ENCODE results near the gene UNC50. TPM values are rescaled to one million over a fixed set of nuclear protein-coding genes. Genes with fewer than 3 reads are reported as not detected.
A peak's percentile ranks its signal among the peaks of the same experiment; 100 is the strongest.

The UNC50 gene
- total and polyA plus RNA-seq, 5 donors from 2014 or later, result 17.8 to 58.6 (median 46.7) TPM

GRCh38 chr2:98563394-98563793 is 45.0 kb upstream of the UNC50 start:
- ATAC-seq (ENCODE audit: low read depth in 2 of 2) (no peak), DNase-seq (no peak)
- H3K36me3 ChIP-seq (ENCODE audit: control insufficient read depth, insufficient read depth, low read length), result peaks cover 99% of the 10 kb centered on the region
- H3K9me3 ChIP-seq (ENCODE audit: control insufficient read depth in 2 of 2, low read length in 2 of 2), result no peaks in the 10 kb centered on the region
- Mint-ChIP-seq H3K4me1 (peaks cover 5 to 11% (median 8%) of the 10 kb centered on the region in 4 donors), H3K27me3 (no peaks in the 10 kb centered on the region), H3K4me3 (no peak overlapping the region), H3K36me3 (peaks cover 45% of the 10 kb centered on the region), H3K27ac (peak overlapping the region in 1 of 3 donors; percentile 85), H3K9me3 (peaks cover 0 to 2% (median 0%) of the 10 kb centered on the region in 7 donors)
- H3K4me1 ChIP-seq (ENCODE audit: control insufficient read depth, insufficient read depth, low read length, poor library complexity, severe bottlenecking), result no peaks in the 10 kb centered on the region
- no peak overlapping the region for H3K4me3 ChIP-seq (ENCODE audit: low read depth, low read length)
- no peak overlapping the region for H3K27ac ChIP-seq (ENCODE audit: insufficient read depth, low read length, poor library complexity, severe bottlenecking)
- H3K27me3 ChIP-seq (ENCODE audit: control insufficient read depth, insufficient read depth, low read length), result no peaks in the 10 kb centered on the region

GRCh38 chr2:98564541-98565132 is 43.8 kb upstream of the UNC50 start:
- H3K36me3 Mint-ChIP-seq, result peaks cover 42% of the 10 kb centered on the region
- DNase-seq, result no peak
- H3K4me3 ChIP-seq (ENCODE audit: low read depth, low read length), result no peak overlapping the region
- H3K9me3 ChIP-seq (ENCODE audit: control insufficient read depth in 2 of 2, low read length in 2 of 2), result no peaks in the 10 kb centered on the region
- peaks cover 0 to 7% (median 3%) of the 10 kb centered on the region in 4 donors for H3K4me1 Mint-ChIP-seq
- H3K27me3 ChIP-seq (ENCODE audit: control insufficient read depth, insufficient read depth, low read length), result no peaks in the 10 kb centered on the region
- no peaks in the 10 kb centered on the region for H3K4me1 ChIP-seq (ENCODE audit: control insufficient read depth, insufficient read depth, low read length, poor library complexity, severe bottlenecking)
- H3K27ac Mint-ChIP-seq, result no peak overlapping the region
- no peak overlapping the region for H3K27ac ChIP-seq (ENCODE audit: insufficient read depth, low read length, poor library complexity, severe bottlenecking)
- H3K4me3 Mint-ChIP-seq, result no peak overlapping the region
- H3K9me3 Mint-ChIP-seq, result peaks cover 0 to 2% (median 0%) of the 10 kb centered on the region in 7 donors
- ATAC-seq (ENCODE audit: low read depth in 2 of 2), result peak in 1 of 2 donors; percentile 7
- H3K36me3 ChIP-seq (ENCODE audit: control insufficient read depth, insufficient read depth, low read length), result peaks cover 99% of the 10 kb centered on the region
- no peaks in the 10 kb centered on the region for H3K27me3 Mint-ChIP-seq

DNA sequence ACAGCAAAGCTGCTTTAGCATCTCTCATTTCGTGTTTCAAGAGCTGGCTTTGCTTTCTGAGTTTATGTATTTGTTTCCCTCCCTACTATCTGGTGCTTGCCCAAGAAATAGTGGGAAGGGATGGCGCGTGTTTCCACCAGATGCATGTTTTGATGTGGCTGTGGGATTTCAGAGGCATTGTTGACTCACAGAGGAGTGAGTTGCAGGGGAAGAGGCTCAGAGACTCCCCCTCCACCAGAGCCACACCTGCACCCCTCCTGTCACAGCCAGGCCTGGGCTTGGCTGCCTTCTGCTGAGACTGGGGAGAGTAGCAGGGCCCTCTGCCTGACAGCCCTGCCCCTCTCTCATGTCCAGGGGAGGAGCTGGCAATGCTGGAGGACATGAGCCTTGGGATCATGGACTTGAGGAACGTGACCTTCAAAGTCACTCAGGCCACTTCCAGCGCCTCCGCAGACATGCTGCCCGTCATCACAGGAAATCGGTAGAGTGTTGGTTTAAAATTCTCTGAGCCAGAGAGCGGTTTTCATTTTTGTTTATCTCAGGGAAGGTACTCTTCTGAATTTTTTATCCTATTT is 43.0 kb upstream of the UNC50 start:
- Histone ChIP-seq H3K4me1 (ENCODE audit: control insufficient read depth, insufficient read depth, low read length, poor library complexity, severe bottlenecking) (no peaks in the 10 kb centered on the region), H3K4me3 (ENCODE audit: low read depth, low read length) (no peak overlapping the region), H3K36me3 (ENCODE audit: control insufficient read depth, insufficient read depth, low read length) (peaks cover 99% of the 10 kb centered on the region), H3K9me3 (ENCODE audit: control insufficient read depth in 2 of 2, low read length in 2 of 2) (no peaks in the 10 kb centered on the region), H3K27me3 (ENCODE audit: control insufficient read depth, insufficient read depth, low read length) (no peaks in the 10 kb centered on the region), H3K27ac (ENCODE audit: insufficient read depth, low read length, poor library complexity, severe bottlenecking) (no peak overlapping the region)
- Mint-ChIP-seq H3K36me3 (peaks cover 47% of the 10 kb centered on the region), H3K9me3 (peaks cover 0 to 2% (median 0%) of the 10 kb centered on the region in 7 donors), H3K4me3 (no peak overlapping the region), H3K27me3 (no peaks in the 10 kb centered on the region), H3K4me1 (peaks cover 0 to 9% (median 0%) of the 10 kb centered on the region in 4 donors), H3K27ac (no peak overlapping the region)
- DNase-seq (no peak), ATAC-seq (ENCODE audit: low read depth in 2 of 2) (no peak)

- H3K4me1 ChIP-seq (ENCODE audit: control insufficient read depth, insufficient read depth, low read length, poor library complexity, severe bottlenecking), result no peaks in the 10 kb centered on the region
- H3K36me3 ChIP-seq (ENCODE audit: control insufficient read depth, insufficient read depth, low read length), result peaks cover 99% of the 10 kb centered on the region
- H3K4me1 Mint-ChIP-seq, result peaks cover 0 to 9% (median 0%) of the 10 kb centered on the region in 4 donors
- H3K27me3 Mint-ChIP-seq, result no peaks in the 10 kb centered on the region
- H3K36me3 Mint-ChIP-seq, result peaks cover 42% of the 10 kb centered on the region
- H3K27me3 ChIP-seq (ENCODE audit: control insufficient read depth, insufficient read depth, low read length), result no peaks in the 10 kb centered on the region
- H3K4me3 ChIP-seq (ENCODE audit: low read depth, low read length), result no peak overlapping the region
- H3K9me3 Mint-ChIP-seq, result peaks cover 0 to 2% (median 0%) of the 10 kb centered on the region in 7 donors
- H3K27ac ChIP-seq (ENCODE audit: insufficient read depth, low read length, poor library complexity, severe bottlenecking), result no peak overlapping the region
- no peaks in the 10 kb centered on the region for H3K9me3 ChIP-seq (ENCODE audit: control insufficient read depth in 2 of 2, low read length in 2 of 2)
- H3K27ac Mint-ChIP-seq, result no peak overlapping the region
- no peak overlapping the region for H3K4me3 Mint-ChIP-seq
- no peak for ATAC-seq (ENCODE audit: low read depth in 2 of 2)
- no peak for DNase-seq
These were observed 42.4 kb upstream of the UNC50 start for GRCh38 chr2:98565941-98566340.

- Histone ChIP-seq H3K4me3 (ENCODE audit: low read depth, low read length) (no peak overlapping the region), H3K27me3 (ENCODE audit: control insufficient read depth, insufficient read depth, low read length) (no peaks in the 10 kb centered on the region), H3K36me3 (ENCODE audit: control insufficient read depth, insufficient read depth, low read length) (peaks cover 100% of the 10 kb centered on the region), H3K27ac (ENCODE audit: insufficient read depth, low read length, poor library complexity, severe bottlenecking) (no peak overlapping the region), H3K9me3 (ENCODE audit: control insufficient read depth in 2 of 2, low read length in 2 of 2) (no peaks in the 10 kb centered on the region), H3K4me1 (ENCODE audit: control insufficient read depth, insufficient read depth, low read length, poor library complexity, severe bottlenecking) (no peaks in the 10 kb centered on the region)
- no peak for ATAC-seq (ENCODE audit: low read depth in 2 of 2)
- Mint-ChIP-seq H3K27ac (no peak overlapping the region), H3K36me3 (peaks cover 30% of the 10 kb centered on the region), H3K9me3 (peaks cover 0 to 2% (median 0%) of the 10 kb centered on the region in 7 donors), H3K4me3 (no peak overlapping the region), H3K27me3 (no peaks in the 10 kb centered on the region), H3K4me1 (peaks cover 0 to 7% (median 0%) of the 10 kb centered on the region in 4 donors)
- no peak for DNase-seq
These were observed 40.0 kb upstream of the UNC50 start for GRCh38 chr2:98568161-98568956.

GRCh38 chr2:98569197-98569793 is 39.1 kb upstream of the UNC50 start:
- peaks cover 0 to 7% (median 0%) of the 10 kb centered on the region in 4 donors for H3K4me1 Mint-ChIP-seq
- H3K27ac Mint-ChIP-seq, result peak overlapping the region; percentile 39 to 92 (median 87)
- Histone ChIP-seq H3K4me3 (ENCODE audit: low read depth, low read length) (no peak overlapping the region), H3K27me3 (ENCODE audit: control insufficient read depth, insufficient read depth, low read length) (no peaks in the 10 kb centered on the region), H3K27ac (ENCODE audit: insufficient read depth, low read length, poor library complexity, severe bottlenecking) (no peak overlapping the region), H3K9me3 (ENCODE audit: control insufficient read depth in 2 of 2, low read length in 2 of 2) (no peaks in the 10 kb centered on the region), H3K36me3 (ENCODE audit: control insufficient read depth, insufficient read depth, low read length) (peaks cover 100% of the 10 kb centered on the region), H3K4me1 (ENCODE audit: control insufficient read depth, insufficient read depth, low read length, poor library complexity, severe bottlenecking) (no peaks in the 10 kb centered on the region)
- peaks cover 36% of the 10 kb centered on the region for H3K36me3 Mint-ChIP-seq
- ATAC-seq (ENCODE audit: low read depth in 2 of 2) (peak; percentile 60 to 61), DNase-seq (peak; percentile 31 to 54 (median 44))
- H3K27me3 Mint-ChIP-seq, result no peaks in the 10 kb centered on the region
- peak overlapping the region in 1 of 4 donors; percentile 76 for H3K4me3 Mint-ChIP-seq
- peaks cover 0 to 2% (median 0%) of the 10 kb centered on the region in 7 donors for H3K9me3 Mint-ChIP-seq

GRCh38 chr2:98569915-98570314 is 38.5 kb upstream of the UNC50 start:
- Mint-ChIP-seq H3K4me3 (peak overlapping the region in 1 of 4 donors; percentile 76), H3K9me3 (peaks cover 0 to 2% (median 0%) of the 10 kb centered on the region in 7 donors), H3K27me3 (no peaks in the 10 kb centered on the region), H3K4me1 (peaks cover 0 to 7% (median 0%) of the 10 kb centered on the region in 4 donors), H3K27ac (peak overlapping the region; percentile 87 to 93 (median 92)), H3K36me3 (peaks cover 36% of the 10 kb centered on the region)
- no peaks in the 10 kb centered on the region for H3K9me3 ChIP-seq (ENCODE audit: control insufficient read depth in 2 of 2, low read length in 2 of 2)
- DNase-seq (no peak), ATAC-seq (ENCODE audit: low read depth in 2 of 2) (no peak)
- no peak overlapping the region for H3K27ac ChIP-seq (ENCODE audit: insufficient read depth, low read length, poor library complexity, severe bottlenecking)
- no peaks in the 10 kb centered on the region for H3K27me3 ChIP-seq (ENCODE audit: control insufficient read depth, insufficient read depth, low read length)
- H3K36me3 ChIP-seq (ENCODE audit: control insufficient read depth, insufficient read depth, low read length), result peaks cover 99% of the 10 kb centered on the region
- no peaks in the 10 kb centered on the region for H3K4me1 ChIP-seq (ENCODE audit: control insufficient read depth, insufficient read depth, low read length, poor library complexity, severe bottlenecking)
- no peak overlapping the region for H3K4me3 ChIP-seq (ENCODE audit: low read depth, low read length)
